ENCODE results near the gene MYO1C.

- TF ChIP-seq CTCF (IDR thresholded peaks at IDR 0.05; ENCODE audit: poor library complexity) = no peak
- no peak for TF ChIP-seq EZH2phosphoT487 (IDR thresholded peaks at IDR 0.05; ENCODE audit: low read depth, severe bottlenecking, unreplicated experiment)
- TF ChIP-seq EZH2 (IDR thresholded peaks at IDR 0.05; ENCODE audit: borderline replicate concordance) = no peak
Measured at GRCh38 chr17:1512351-1512750, 19.9 kb upstream of the MYO1C start.

Measured in hepatocyte (in vitro differentiated cells).